DMS53 (cell line): Measurements from ENCODE around the gene SKAP2.
A peak's percentile ranks its signal among the peaks of the same experiment; 100 is the strongest.

Experiments used
- DNase-seq: peaks from one replicate; lab custom pipeline; 2025; lab: John Stamatoyannopoulos, UW

Gene SKAP2

GRCh38 chr7:26694141-26694540 is 170.2 kb downstream of the SKAP2 start:
- peak; percentile 72 for DNase-seq

DNA sequence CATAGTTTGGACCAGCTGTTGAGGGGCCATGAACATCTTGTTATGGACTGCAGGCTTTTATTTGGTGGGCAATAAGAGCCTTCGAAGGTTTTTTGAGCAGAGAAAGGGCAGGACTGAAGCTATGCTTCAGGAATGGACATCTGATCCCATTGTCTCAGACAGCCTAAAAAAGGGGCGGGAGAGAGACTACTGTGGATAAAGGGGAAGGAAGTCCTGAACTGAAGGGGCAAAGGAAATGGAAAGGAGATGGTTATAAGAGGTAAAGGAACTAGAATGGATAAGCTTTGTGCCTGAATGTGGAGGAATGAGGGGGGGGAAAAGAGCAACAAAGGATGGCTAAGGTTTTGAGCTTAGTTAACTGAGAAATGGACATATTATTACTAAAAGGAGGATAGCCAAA is 172.5 kb downstream of the SKAP2 start:
- no peak for DNase-seq

GRCh38 chr7:26691406-26691805 is 173.0 kb downstream of the SKAP2 start:
- DNase-seq, result no peak

- peak; percentile 62 for DNase-seq
These were observed 174.1 kb downstream of the SKAP2 start for GRCh38 chr7:26690135-26690805.

- DNase-seq, result peak; percentile 29
These were observed 175.4 kb downstream of the SKAP2 start for GRCh38 chr7:26688936-26689506.

DNA sequence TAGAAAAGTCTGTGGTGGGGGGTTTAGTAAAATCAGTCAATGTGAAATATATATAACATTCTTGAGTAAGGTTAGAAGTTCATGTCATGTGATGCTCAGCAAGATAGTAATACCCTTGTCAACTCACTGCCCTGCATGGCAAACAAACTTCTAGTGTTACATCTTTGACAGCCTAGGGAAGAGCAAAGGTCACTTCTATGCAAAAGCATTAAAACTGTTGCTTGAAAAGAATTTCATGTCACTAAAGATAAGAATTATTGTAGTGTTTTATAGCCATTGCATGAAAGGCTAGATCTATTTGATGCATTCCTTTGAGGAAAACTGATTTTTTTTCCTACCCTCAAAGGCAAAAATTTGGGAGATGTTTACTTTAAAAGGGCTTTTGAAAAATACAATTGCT is 176.0 kb downstream of the SKAP2 start:
- peak; percentile 47 for DNase-seq

DNA sequence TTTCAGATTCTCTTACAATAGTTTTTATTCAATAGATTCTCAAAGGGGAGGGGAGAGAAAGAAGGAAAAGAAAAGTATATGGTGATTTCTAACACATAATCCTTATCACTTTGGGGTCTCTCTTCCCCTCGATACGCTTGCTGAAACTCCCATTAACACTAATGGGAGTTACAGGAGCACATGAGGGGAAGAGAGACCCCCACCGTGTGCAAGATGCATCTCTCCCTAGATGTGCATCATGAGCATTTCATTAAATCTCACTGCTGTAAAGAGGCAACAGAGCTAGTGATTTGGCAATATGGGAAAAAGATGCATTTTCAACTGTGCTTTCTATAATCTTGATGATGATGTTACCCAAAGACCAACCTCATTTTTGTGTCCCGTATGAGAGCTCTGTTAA is 177.4 kb downstream of the SKAP2 start:
- no peak for DNase-seq

- DNase-seq, result peak; percentile 82
These were observed 177.9 kb downstream of the SKAP2 start for GRCh38 chr7:26686448-26686981.

GRCh38 chr7:26685606-26686005 is 178.8 kb downstream of the SKAP2 start:
- no peak for DNase-seq

DNA sequence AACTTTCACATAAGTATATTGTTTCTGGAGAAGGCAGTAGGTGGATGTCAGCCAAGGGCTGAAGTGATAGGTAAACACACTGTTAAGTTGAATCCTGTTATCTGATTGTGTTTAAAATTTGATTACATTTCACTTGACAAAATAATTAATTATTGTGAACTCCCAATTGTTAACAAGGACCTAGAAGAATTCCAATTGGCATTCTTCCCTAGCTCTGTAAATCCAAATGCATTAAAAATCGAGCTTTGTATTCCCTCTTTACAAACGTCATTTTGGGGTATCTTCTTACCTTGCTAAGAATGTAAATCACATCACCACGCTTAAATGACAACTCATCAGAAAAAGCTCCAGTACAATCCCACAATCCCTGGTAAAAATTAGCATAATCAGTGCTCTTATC is 179.9 kb downstream of the SKAP2 start:
- DNase-seq, result no peak

DNA sequence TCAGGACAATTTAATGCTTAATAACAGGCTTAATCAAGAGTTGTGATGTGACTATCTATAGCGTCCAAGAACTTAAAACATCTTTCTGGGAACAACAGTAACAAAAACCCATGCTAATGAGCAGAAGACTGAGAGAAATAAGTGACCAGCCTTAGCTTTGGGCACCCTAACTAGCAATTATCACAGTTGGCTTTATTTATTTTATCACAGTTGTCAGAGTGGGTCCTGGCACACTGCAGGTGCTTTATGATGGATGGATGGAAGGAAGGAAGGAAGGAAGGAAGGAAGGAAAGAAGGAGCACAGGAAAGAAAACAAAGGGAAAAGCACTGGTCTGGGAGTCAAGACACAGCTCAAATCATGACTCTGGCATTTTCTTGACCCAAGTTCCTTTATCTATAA is 181.1 kb downstream of the SKAP2 start:
- no peak for DNase-seq

GRCh38 chr7:26681819-26682418 is 182.5 kb downstream of the SKAP2 start:
- peak; percentile 74 for DNase-seq

DNA sequence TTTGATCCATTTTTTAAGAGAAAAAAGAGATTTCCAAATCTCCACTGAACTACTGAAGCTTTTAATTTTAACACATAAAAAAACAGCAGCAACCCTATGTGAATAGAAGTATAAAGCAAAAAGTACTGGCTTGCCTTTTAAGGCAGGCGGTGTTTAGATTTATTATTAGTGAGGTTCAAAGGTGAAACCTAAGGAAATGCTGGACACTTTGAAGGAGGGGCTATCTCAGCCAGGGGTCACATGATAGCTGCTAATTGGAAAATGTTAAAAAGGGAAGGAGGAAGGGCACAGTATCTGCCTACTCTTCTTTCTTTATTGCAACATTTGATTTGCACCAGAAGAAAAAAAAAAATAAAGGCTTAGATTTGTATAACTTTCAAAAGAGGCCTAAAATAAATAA is 183.8 kb downstream of the SKAP2 start:
- no peak for DNase-seq

- DNase-seq, result no peak
These were observed 189.1 kb downstream of the SKAP2 start for GRCh38 chr7:26675143-26675887.

- DNase-seq, result no peak
These were observed 190.5 kb downstream of the SKAP2 start for GRCh38 chr7:26673858-26674257.

DNA sequence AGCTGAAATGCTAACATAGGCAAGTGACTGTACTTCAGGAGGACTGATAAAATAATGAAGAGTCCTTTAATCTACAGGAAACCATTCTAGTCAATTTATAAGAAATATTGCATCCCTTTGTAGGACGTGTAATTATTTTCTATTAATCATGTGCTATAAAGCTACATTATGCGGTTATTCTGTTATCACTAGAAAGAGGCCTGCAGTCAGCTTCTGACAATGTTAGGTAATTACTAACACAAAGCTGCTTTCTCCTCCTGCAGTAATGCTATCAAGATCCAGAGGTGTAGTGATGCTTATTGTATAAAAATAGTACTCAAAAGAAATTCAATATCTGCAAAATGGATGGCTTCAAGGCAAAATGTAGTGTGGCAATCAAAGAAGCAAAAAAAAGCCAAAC is 191.1 kb downstream of the SKAP2 start:
- DNase-seq, result no peak

- peak; percentile 50 for DNase-seq
These were observed 193.5 kb downstream of the SKAP2 start for GRCh38 chr7:26670841-26671240.

GRCh38 chr7:26670290-26670689 is 194.1 kb downstream of the SKAP2 start:
- DNase-seq, result no peak

DNA sequence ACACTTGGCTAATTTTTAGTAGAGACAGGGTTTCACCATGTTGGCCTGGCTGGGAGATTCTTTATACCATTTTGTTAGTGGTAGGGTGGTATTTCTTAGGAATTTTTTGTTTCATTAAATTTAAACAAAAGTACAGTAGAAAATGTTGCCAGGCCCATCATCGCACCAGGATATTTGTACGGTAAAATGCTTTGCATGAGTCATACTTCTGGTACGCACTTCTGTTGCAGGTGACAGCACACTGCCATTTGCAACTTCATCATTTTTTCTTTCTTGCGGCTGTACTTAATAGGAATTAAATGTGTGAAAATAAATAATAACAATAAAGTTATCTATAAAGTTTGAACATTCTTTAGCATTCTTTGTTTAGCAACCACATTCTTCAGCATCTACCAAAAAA is 195.6 kb downstream of the SKAP2 start:
- DNase-seq, result peak; percentile 59

DNA sequence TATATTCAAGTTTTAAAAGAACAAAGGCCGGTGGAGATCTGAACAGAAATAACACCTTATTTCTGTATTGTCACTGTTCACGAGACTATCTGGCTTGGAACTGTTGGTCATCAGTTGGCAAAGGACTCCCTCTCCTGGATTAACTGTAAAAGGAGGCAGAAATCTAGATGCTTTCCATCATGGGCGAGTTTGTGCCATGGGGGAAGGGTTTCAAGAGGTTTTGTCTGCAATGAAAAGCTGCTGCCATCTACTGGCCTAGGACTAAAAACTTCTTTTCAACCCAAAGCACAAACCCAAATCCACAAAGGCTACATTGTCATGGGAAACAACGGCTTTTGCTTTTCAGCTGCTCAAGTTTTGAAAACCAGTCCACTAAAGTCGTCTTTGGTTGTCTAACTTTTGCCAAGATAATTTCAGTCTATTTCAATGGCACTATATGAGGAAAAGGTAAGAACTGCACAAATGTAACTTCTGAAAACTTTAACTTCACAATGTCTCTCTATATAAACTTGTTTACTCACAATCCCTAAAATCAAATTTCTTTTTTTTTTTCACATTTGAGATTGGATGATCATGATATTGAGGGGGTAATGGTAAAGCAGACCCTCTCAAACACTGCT is 196.8 kb downstream of the SKAP2 start:
- DNase-seq, result peak; percentile 99

DNA sequence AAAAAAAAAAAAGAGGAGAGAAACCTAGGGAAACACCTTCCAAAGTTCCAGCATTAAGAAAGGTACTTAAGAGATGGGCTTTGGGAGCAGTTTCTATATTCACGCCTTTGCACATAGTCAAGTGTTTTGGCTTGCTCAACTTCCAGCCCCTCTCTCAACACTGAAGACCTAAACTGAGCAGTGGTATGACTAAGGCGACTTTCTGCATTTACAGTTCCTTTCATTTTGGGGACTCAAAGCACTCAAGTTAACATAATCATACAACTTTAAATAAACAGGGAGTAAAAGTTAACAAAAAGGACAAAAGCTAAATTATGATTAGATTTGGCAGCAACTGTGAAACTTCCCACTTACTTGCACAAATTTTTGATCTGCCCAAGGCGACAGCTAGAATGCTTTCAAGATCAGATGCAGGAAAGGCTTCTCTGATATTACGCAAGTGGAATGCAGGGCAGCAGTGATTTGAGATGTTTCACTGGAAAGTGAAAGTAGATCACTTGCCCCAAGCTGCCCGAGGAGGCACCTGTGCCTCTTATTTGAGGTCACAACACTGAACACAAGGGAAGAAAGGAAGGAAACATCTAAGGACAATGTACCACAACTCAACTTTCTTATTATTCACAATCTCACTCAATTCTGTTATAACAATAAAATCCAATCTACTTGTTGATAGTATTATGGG is 199.5 kb downstream of the SKAP2 start:
- DNase-seq, result peak; percentile 30

GRCh38 chr7:26664274-26664673 is 200.1 kb downstream of the SKAP2 start:
- no peak for DNase-seq
